Measurements from ENCODE around the gene SYK. TPM values are rescaled to one million over a fixed set of nuclear protein-coding genes. Genes with fewer than 3 reads are reported as not detected.
"Not testable (repeated sequence)": the region's sequence is repeated elsewhere in the genome, so short reads cannot be mapped to it uniquely, and the experiment has no call there.

The SYK gene
- total RNA-seq, 1 experiment from 2014 or later: 5.9 TPM

GRCh38 chr9:90884178-90884577 lies 82.6 kb downstream of the SYK start:
- ChIA-PET CTCF (no interaction called here), POLR2A (no interaction called here)
- H3K27me3 Mint-ChIP-seq (ENCODE audit: insufficient read depth, unreplicated experiment): no peaks in the 10 kb centered on the region
- no TSS peak for BruUV-seq (replicated peaks)
- no peak for DNase-seq (ENCODE audit: unreplicated experiment)
- no peaks in the 10 kb centered on the region for H3K36me3 Mint-ChIP-seq (ENCODE audit: insufficient read depth, unreplicated experiment)
- H3K9me3 Mint-ChIP-seq (ENCODE audit: unreplicated experiment): no peaks in the 10 kb centered on the region
- H3K4me3 Mint-ChIP-seq (ENCODE audit: unreplicated experiment): no peak overlapping the region
- no peak overlapping the region for H3K27ac Mint-ChIP-seq (ENCODE audit: low read depth, unreplicated experiment)
- intact Hi-C loops (cut with micrococcal nuclease): no loop called here
- no peak for TF ChIP-seq CTCF (IDR thresholded peaks at IDR 0.05; ENCODE audit: unreplicated experiment)
- H3K4me1 Mint-ChIP-seq (ENCODE audit: insufficient read depth, unreplicated experiment): no peaks in the 10 kb centered on the region

GRCh38 chr9:90886868-90887267 lies 85.2 kb downstream of the SYK start:
- H3K4me3 Mint-ChIP-seq (ENCODE audit: unreplicated experiment); H3K4me1 Mint-ChIP-seq (ENCODE audit: insufficient read depth, unreplicated experiment); H3K36me3 Mint-ChIP-seq (ENCODE audit: insufficient read depth, unreplicated experiment); CTCF ChIA-PET; H3K27ac Mint-ChIP-seq (ENCODE audit: low read depth, unreplicated experiment); BruUV-seq (replicated peaks); H3K27me3 Mint-ChIP-seq (ENCODE audit: insufficient read depth, unreplicated experiment); intact Hi-C loops (cut with micrococcal nuclease); DNase-seq (ENCODE audit: unreplicated experiment); H3K9me3 Mint-ChIP-seq (ENCODE audit: unreplicated experiment); POLR2A ChIA-PET: not testable (repeated sequence)

- H3K9me3 Mint-ChIP-seq (ENCODE audit: unreplicated experiment): no peaks in the 10 kb centered on the region
- POLR2A ChIA-PET: no interaction called here
- TF ChIP-seq CTCF (IDR thresholded peaks at IDR 0.05; ENCODE audit: unreplicated experiment): no peak
- DNase-seq (ENCODE audit: unreplicated experiment): no peak
- H3K4me1 Mint-ChIP-seq (ENCODE audit: insufficient read depth, unreplicated experiment): no peaks in the 10 kb centered on the region
- no peak overlapping the region for H3K27ac Mint-ChIP-seq (ENCODE audit: low read depth, unreplicated experiment)
- BruUV-seq (replicated peaks): no TSS peak
- no peaks in the 10 kb centered on the region for H3K27me3 Mint-ChIP-seq (ENCODE audit: insufficient read depth, unreplicated experiment)
- no peaks in the 10 kb centered on the region for H3K36me3 Mint-ChIP-seq (ENCODE audit: insufficient read depth, unreplicated experiment)
- H3K4me3 Mint-ChIP-seq (ENCODE audit: unreplicated experiment): no peak overlapping the region
- intact Hi-C loops (cut with micrococcal nuclease): no loop called here
- CTCF ChIA-PET: interaction anchor here (0.6 to 0.7 kb wide), 2 partner anchors 115 to 888 kb away, joined by 3 to 4 read pairs; no protein-coding TSS in a partner anchor
Observed at GRCh38 chr9:90888941-90889340, 87.3 kb downstream of the SYK start.

- Mint-ChIP-seq H3K27ac (ENCODE audit: low read depth, unreplicated experiment) (no peak overlapping the region), H3K36me3 (ENCODE audit: insufficient read depth, unreplicated experiment) (no peaks in the 10 kb centered on the region), H3K4me1 (ENCODE audit: insufficient read depth, unreplicated experiment) (no peaks in the 10 kb centered on the region), H3K27me3 (ENCODE audit: insufficient read depth, unreplicated experiment) (no peaks in the 10 kb centered on the region), H3K9me3 (ENCODE audit: unreplicated experiment) (no peaks in the 10 kb centered on the region), H3K4me3 (ENCODE audit: unreplicated experiment) (no peak overlapping the region)
- CTCF ChIA-PET: interaction anchor here (0.7 to 1.2 kb wide), 4 partner anchors 16 to 835 kb away, joined by 3 to 4 read pairs (median 4); no protein-coding TSS in a partner anchor
- POLR2A ChIA-PET: no interaction called here
- intact Hi-C loops (cut with micrococcal nuclease): no loop called here
- DNase-seq (ENCODE audit: unreplicated experiment): no peak
- no TSS peak for BruUV-seq (replicated peaks)
- no peak for TF ChIP-seq CTCF (IDR thresholded peaks at IDR 0.05; ENCODE audit: unreplicated experiment)
Observed at GRCh38 chr9:90890146-90890810, 88.7 kb downstream of the SYK start.

Data from MCF 10A (cell line).